HL-60/S4 treated with phorbol 12-myristate 13-acetate at 8.2 ng/mL for 4 days and 3 days (cell line): Measurements from ENCODE around the gene OSGEPL1.
"Not testable (repeated sequence)": the region's sequence is repeated elsewhere in the genome, so short reads cannot be mapped to it uniquely, and the experiment has no call there.

Experiments
- in situ Hi-C: fragments of 300-500 bp; cut with MboI; formaldehyde crosslinking; loops from 2 replicates; pipeline ENCODE4 v1.15.0; 2022; ENCODE audit warnings: low sequenced_read_pairs

The OSGEPL1 gene

GRCh38 chr2:189762551-189763298 lies at the start of gene OSGEPL1:
OSGEPL1 (minus strand) TSS chr2:189762792; CDS start chr2:189761640, 1,152 bp downstream.
- in situ Hi-C loops = no loop called here

GRCh38 chr2:189803431-189803830 lies 40.8 kb upstream of the OSGEPL1 start:
- in situ Hi-C loops = no loop called here

- in situ Hi-C loops = no loop called here
Measured at GRCh38 chr2:189802396-189802912, 39.9 kb upstream of the OSGEPL1 start.

- in situ Hi-C loops = no loop called here
Measured at GRCh38 chr2:189799531-189799930, 36.9 kb upstream of the OSGEPL1 start.

- in situ Hi-C loops = no loop called here
Measured at GRCh38 chr2:189799030-189799331, 36.4 kb upstream of the OSGEPL1 start.

GRCh38 chr2:189798312-189799029 lies 35.9 kb upstream of the OSGEPL1 start:
- in situ Hi-C loops = no loop called here

DNA sequence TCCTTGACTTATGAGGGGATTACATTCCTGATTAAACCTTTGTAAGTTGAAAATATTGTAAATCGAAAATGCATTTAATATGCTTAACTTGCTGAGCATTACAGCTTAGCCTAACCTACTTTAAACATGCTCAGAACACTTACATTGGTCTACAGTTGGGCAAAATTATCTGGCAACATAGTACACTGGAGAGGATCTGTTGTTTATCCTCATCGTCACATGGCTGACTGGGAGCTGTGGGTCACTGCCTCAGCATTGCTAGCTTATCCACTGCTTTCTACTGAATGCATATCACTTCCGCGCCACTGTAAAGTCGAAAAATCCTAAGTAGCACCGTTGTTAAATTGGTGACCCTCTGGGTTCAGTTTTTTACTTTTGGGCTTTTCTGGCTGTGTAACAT lies 35.3 kb upstream of the OSGEPL1 start:
- in situ Hi-C loops = no loop called here

- in situ Hi-C loops = no loop called here
Measured at GRCh38 chr2:189794310-189794709, 31.7 kb upstream of the OSGEPL1 start.

DNA sequence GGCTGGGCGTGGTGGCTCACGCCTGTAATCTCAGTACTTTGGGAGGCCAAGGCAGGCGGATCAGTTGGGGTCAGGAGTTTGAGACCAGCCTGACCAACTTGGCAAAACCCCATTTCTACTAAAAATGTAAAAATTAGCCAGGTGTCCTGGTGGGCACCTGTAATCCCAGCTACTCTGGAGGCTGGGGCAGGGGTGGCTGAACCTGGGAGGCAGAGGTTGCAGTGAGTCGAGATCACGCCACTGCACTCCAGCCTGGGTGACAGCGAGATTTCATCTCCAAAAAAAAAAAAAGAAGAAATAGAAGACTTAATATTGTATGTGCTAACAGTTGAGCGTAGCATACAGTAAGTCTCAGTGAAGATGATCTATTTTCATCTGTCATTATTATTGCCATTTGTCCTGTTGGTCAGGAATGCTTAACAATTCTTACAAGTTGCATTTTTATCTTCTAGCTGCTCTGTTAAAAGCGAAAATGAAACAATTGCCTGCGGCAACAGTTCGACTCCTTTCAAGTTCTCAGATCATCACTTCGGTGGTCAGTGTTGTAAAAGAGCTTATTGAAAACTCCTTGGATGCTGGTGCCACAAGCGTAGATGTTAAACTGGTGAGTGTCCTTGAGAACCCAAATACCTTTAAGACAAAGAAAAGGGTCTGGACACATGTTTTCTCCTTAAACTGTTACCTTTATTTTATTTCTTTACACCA lies 28.9 kb upstream of the OSGEPL1 start:
- in situ Hi-C loops = no loop called here

DNA sequence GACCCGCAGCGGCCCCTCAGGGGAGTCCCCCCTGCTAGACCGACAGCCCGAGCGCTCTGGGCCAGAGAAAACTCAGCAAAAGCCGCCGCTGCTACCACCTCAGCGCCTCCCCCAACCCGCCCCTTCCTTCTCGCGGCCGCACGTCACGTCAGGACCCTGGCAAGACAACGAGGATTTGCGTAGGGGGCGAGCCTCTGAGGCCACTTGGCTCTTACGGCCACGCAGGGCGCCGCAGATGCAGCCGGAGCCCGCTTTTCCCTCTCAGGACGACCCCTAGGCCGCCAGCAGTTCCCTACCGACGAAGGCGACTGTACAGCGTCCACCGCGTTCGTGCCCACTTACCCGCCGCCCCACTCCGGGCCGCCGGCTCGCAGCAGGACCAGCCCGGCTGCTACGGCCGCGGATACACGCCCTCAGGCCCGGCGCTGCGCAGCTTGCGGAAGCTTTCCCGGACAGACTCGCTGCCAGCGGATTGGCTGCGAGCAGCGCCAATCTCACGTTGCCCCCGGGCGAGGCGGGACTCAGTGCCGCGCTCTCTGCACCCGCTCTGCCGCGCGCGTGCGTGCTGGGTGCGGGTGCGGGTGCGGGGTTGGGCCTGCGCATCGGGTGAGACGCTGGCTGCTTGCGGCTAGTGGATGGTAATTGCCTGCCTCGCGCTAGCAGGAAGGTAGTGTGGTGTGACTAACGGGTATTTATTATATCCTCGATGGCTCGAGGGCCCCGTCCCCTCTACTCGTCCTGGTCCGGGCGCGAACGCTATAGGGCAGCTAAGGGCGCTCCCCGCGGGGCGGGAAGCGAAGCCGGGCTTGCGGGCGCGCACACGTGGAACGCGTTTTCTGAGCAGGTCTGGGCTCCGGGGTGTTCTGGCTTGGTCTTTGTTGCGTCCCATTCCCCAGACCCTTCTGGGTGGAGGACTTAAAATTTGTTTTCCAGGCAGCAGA lies 21.6 kb upstream of the OSGEPL1 start, which contains the start of the genes ORMDL1 and PMS1:
ORMDL1 (minus strand) TSS at position 413 of the 941 bp plus-strand sequence. CDS start 1,744 bp downstream, outside the sequence.
PMS1 (plus strand) TSS at position 524 of the 941 bp plus-strand sequence. CDS start 7,360 bp downstream, outside the sequence.
- in situ Hi-C loops = no loop called here

DNA sequence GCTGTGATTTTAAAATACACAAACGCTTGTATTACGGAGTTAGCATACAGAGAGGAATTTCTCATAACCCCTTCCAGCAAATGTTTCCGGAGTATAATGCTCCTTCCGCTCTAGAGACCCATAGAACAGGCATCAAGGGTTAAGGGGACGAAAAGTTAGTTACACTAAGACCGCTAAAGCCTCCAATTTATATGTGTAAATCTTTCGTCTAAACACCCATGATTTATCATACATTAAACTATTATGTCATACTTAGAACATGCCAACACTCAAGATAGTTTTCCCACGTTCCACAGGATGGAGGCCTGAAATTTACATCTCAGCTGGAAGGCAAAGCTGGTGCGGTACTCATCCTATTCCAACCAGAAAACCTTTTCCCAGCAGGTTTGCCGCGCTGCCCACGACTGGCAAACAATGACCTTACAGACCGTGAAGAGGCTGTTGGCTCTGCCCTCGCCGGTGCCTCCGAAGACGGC lies 20.9 kb upstream of the OSGEPL1 start:
- in situ Hi-C loops = no loop called here

DNA sequence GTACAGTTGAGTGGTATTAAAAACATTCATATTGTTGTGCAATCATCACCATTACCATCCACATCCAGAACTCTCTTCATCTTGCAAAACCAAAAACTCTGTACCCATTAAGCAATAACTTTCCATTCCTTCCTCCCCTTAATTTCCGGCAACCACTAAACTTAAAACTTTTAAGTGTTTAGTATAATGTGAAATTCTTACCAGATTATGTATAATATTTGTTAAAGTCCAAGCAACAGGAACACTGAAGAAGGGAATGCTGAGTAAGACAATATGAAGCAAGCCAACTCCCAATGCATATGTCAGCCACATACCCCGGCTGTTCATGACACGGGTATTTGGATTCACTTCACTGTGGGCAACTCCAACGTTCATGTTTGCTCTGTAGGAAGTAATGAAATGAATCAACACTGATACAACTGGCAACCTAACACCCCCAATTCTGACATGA lies 19.7 kb upstream of the OSGEPL1 start:
- in situ Hi-C loops = no loop called here

- in situ Hi-C loops = no loop called here
Measured at GRCh38 chr2:189772212-189772611, 9.6 kb upstream of the OSGEPL1 start.

GRCh38 chr2:189770590-189771322 lies 8.2 kb upstream of the OSGEPL1 start:
- in situ Hi-C loops = no loop called here

GRCh38 chr2:189763908-189764661 lies 1.5 kb upstream of the OSGEPL1 start:
- in situ Hi-C loops = no loop called here

GRCh38 chr2:189762229-189762550 lies 402 bp downstream of the OSGEPL1 start:
- in situ Hi-C loops = no loop called here

DNA sequence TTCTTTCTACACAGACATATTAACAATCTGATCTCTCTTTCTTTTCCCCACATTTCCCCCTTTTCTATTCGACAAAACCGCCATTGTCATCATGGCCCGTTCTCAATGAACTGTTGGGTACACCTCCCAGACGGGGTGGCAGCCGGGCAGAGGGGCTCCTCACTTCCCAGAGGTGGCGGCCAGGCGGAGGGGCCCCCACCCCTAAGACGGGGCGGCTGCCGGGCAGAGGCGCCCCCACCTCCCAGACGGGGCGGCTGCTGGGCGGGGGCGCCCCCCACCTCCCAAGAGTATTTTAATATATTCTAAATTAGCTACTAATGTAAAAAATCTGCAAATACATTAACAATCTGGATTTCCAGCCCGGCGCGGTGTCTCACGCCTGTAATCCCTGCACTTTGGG lies 2.4 kb downstream of the OSGEPL1 start:
- in situ Hi-C loops = not testable (repeated sequence)

DNA sequence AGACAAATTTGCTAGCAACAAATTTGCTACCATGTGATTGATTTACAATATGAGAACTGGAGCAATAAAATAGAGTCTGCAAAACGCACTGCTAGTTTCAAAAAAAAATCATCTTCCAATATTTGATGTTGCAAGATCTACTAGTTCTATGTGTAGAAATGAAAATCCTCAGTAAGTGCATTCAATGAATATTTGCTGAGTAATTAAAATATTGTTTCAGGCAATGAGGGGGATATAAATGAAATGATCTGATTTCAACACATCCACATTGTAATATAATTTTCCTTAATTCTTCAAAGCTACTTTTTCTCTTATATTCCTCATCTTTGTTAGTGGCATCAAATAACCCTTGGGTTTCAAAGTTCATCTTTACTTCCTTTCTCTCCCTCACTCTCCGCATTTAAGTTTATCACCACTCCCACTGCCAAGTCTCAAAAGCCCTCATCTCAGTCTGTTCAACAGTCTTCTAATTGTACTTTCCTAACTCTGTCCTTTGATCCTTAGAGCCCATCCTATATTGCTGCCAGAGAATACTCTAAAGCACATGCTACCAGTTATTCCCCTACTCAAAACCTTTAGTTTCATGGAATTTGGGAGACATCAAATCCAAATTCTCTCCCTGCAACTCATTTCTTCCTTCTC lies 6.2 kb downstream of the OSGEPL1 start:
- in situ Hi-C loops = no loop called here
